ENCODE data around the gene TCEAL4.

Gene TCEAL4

GRCh38 chrX:103585411-103586313 lies at the start of gene TCEAL4:
TCEAL4 (plus strand) TSS chrX:103585515; CDS start chrX:103586676, 1,161 bp downstream.
- peak within 1 kb of the TSS; percentile 91 for H3K4me3 ChIP-seq (ENCODE audit: low read length)
- peaks cover 5% of the 10 kb centered on the region for H3K36me3 ChIP-seq (ENCODE audit: control insufficient read depth, insufficient read depth, low read length, severe bottlenecking)
- H3K9me3 ChIP-seq (ENCODE audit: control insufficient read depth, low read length), result peaks cover 22% of the 10 kb centered on the region
- peak within 1 kb of the TSS; percentile 94 for H3K9ac ChIP-seq (ENCODE audit: low read length)
- DNase-seq (ENCODE audit: low read depth), result peak; percentile 66
- no peaks in the 10 kb centered on the region for H3K4me1 ChIP-seq (ENCODE audit: control insufficient read depth, insufficient read depth, low read length)
- H3K27me3 ChIP-seq (replicated peaks; ENCODE audit: control insufficient read depth, insufficient read depth, low read length), result no peaks in the 10 kb centered on the region

GRCh38 chrX:103536071-103536470 lies 49.2 kb upstream of the TCEAL4 start:
- DNase-seq (ENCODE audit: low read depth), result peak; percentile 48
- no peaks in the 10 kb centered on the region for H3K36me3 ChIP-seq (ENCODE audit: control insufficient read depth, insufficient read depth, low read length, severe bottlenecking)
- H3K4me3 ChIP-seq (ENCODE audit: low read length), result no peak overlapping the region
- H3K4me1 ChIP-seq (ENCODE audit: control insufficient read depth, insufficient read depth, low read length), result peaks cover 59% of the 10 kb centered on the region
- no peaks in the 10 kb centered on the region for H3K27me3 ChIP-seq (replicated peaks; ENCODE audit: control insufficient read depth, insufficient read depth, low read length)
- H3K9me3 ChIP-seq (ENCODE audit: control insufficient read depth, low read length), result no peaks in the 10 kb centered on the region
- peak overlapping the region; percentile 87 for H3K9ac ChIP-seq (ENCODE audit: low read length)

- Histone ChIP-seq H3K36me3 (ENCODE audit: control insufficient read depth, insufficient read depth, low read length, severe bottlenecking) (no peaks in the 10 kb centered on the region), H3K27me3 (replicated peaks; ENCODE audit: control insufficient read depth, insufficient read depth, low read length) (peaks cover 2% of the 10 kb centered on the region), H3K4me3 (ENCODE audit: low read length) (no peak overlapping the region), H3K9me3 (ENCODE audit: control insufficient read depth, low read length) (no peaks in the 10 kb centered on the region), H3K4me1 (ENCODE audit: control insufficient read depth, insufficient read depth, low read length) (peaks cover 52% of the 10 kb centered on the region), H3K9ac (ENCODE audit: low read length) (peak overlapping the region; percentile 87)
- DNase-seq (ENCODE audit: low read depth), result peak; percentile 26
Measured at GRCh38 chrX:103536732-103537131, 48.6 kb upstream of the TCEAL4 start.

- Histone ChIP-seq H3K27me3 (replicated peaks; ENCODE audit: control insufficient read depth, insufficient read depth, low read length) (peaks cover 10% of the 10 kb centered on the region), H3K4me3 (ENCODE audit: low read length) (peak overlapping the region; percentile 8), H3K36me3 (ENCODE audit: control insufficient read depth, insufficient read depth, low read length, severe bottlenecking) (no peaks in the 10 kb centered on the region), H3K9me3 (ENCODE audit: control insufficient read depth, low read length) (no peaks in the 10 kb centered on the region), H3K9ac (ENCODE audit: low read length) (peak overlapping the region; percentile 87), H3K4me1 (ENCODE audit: control insufficient read depth, insufficient read depth, low read length) (peaks cover 52% of the 10 kb centered on the region)
- no peak for DNase-seq (ENCODE audit: low read depth)
Measured at GRCh38 chrX:103537871-103538387, 47.4 kb upstream of the TCEAL4 start.

GRCh38 chrX:103538728-103539127 lies 46.6 kb upstream of the TCEAL4 start:
- H3K9ac ChIP-seq (ENCODE audit: low read length), result peak overlapping the region; percentile 87
- peaks cover 52% of the 10 kb centered on the region for H3K4me1 ChIP-seq (ENCODE audit: control insufficient read depth, insufficient read depth, low read length)
- DNase-seq (ENCODE audit: low read depth), result peak; percentile 39
- H3K27me3 ChIP-seq (replicated peaks; ENCODE audit: control insufficient read depth, insufficient read depth, low read length), result peaks cover 15% of the 10 kb centered on the region
- H3K4me3 ChIP-seq (ENCODE audit: low read length), result no peak overlapping the region
- no peaks in the 10 kb centered on the region for H3K36me3 ChIP-seq (ENCODE audit: control insufficient read depth, insufficient read depth, low read length, severe bottlenecking)
- H3K9me3 ChIP-seq (ENCODE audit: control insufficient read depth, low read length), result no peaks in the 10 kb centered on the region

GRCh38 chrX:103539695-103540094 lies 45.6 kb upstream of the TCEAL4 start:
- Histone ChIP-seq H3K9ac (ENCODE audit: low read length) (peak overlapping the region; percentile 72), H3K9me3 (ENCODE audit: control insufficient read depth, low read length) (no peaks in the 10 kb centered on the region), H3K4me1 (ENCODE audit: control insufficient read depth, insufficient read depth, low read length) (peaks cover 52% of the 10 kb centered on the region), H3K27me3 (replicated peaks; ENCODE audit: control insufficient read depth, insufficient read depth, low read length) (peaks cover 15% of the 10 kb centered on the region), H3K4me3 (ENCODE audit: low read length) (peak overlapping the region; percentile 3), H3K36me3 (ENCODE audit: control insufficient read depth, insufficient read depth, low read length, severe bottlenecking) (no peaks in the 10 kb centered on the region)
- no peak for DNase-seq (ENCODE audit: low read depth)

GRCh38 chrX:103540145-103540544 lies 45.2 kb upstream of the TCEAL4 start:
- Histone ChIP-seq H3K4me1 (ENCODE audit: control insufficient read depth, insufficient read depth, low read length) (peaks cover 49% of the 10 kb centered on the region), H3K4me3 (ENCODE audit: low read length) (no peak overlapping the region), H3K9me3 (ENCODE audit: control insufficient read depth, low read length) (no peaks in the 10 kb centered on the region), H3K36me3 (ENCODE audit: control insufficient read depth, insufficient read depth, low read length, severe bottlenecking) (no peaks in the 10 kb centered on the region), H3K27me3 (replicated peaks; ENCODE audit: control insufficient read depth, insufficient read depth, low read length) (peaks cover 15% of the 10 kb centered on the region), H3K9ac (ENCODE audit: low read length) (peak overlapping the region; percentile 72)
- DNase-seq (ENCODE audit: low read depth), result peak; percentile 54

- DNase-seq (ENCODE audit: low read depth), result no peak
- Histone ChIP-seq H3K9me3 (ENCODE audit: control insufficient read depth, low read length) (peaks cover 15% of the 10 kb centered on the region), H3K27me3 (replicated peaks; ENCODE audit: control insufficient read depth, insufficient read depth, low read length) (peaks cover 5% of the 10 kb centered on the region), H3K4me1 (ENCODE audit: control insufficient read depth, insufficient read depth, low read length) (peaks cover 30% of the 10 kb centered on the region), H3K9ac (ENCODE audit: low read length) (peak overlapping the region; percentile 18), H3K36me3 (ENCODE audit: control insufficient read depth, insufficient read depth, low read length, severe bottlenecking) (no peaks in the 10 kb centered on the region), H3K4me3 (ENCODE audit: low read length) (peak overlapping the region; percentile 1)
Measured at GRCh38 chrX:103549916-103550315, 35.4 kb upstream of the TCEAL4 start.

- Histone ChIP-seq H3K4me1 (ENCODE audit: control insufficient read depth, insufficient read depth, low read length) (peaks cover 30% of the 10 kb centered on the region), H3K4me3 (ENCODE audit: low read length) (peak overlapping the region; percentile 1), H3K9ac (ENCODE audit: low read length) (peak overlapping the region; percentile 18), H3K27me3 (replicated peaks; ENCODE audit: control insufficient read depth, insufficient read depth, low read length) (peaks cover 10% of the 10 kb centered on the region), H3K9me3 (ENCODE audit: control insufficient read depth, low read length) (peaks cover 15% of the 10 kb centered on the region), H3K36me3 (ENCODE audit: control insufficient read depth, insufficient read depth, low read length, severe bottlenecking) (no peaks in the 10 kb centered on the region)
- DNase-seq (ENCODE audit: low read depth), result no peak
Measured at GRCh38 chrX:103550415-103551051, 34.8 kb upstream of the TCEAL4 start.

GRCh38 chrX:103552236-103552635 lies 33.1 kb upstream of the TCEAL4 start:
- DNase-seq (ENCODE audit: low read depth), result peak; percentile 40
- peaks cover 5% of the 10 kb centered on the region for H3K9me3 ChIP-seq (ENCODE audit: control insufficient read depth, low read length)
- peaks cover 20% of the 10 kb centered on the region for H3K27me3 ChIP-seq (replicated peaks; ENCODE audit: control insufficient read depth, insufficient read depth, low read length)
- no peak overlapping the region for H3K9ac ChIP-seq (ENCODE audit: low read length)
- no peaks in the 10 kb centered on the region for H3K36me3 ChIP-seq (ENCODE audit: control insufficient read depth, insufficient read depth, low read length, severe bottlenecking)
- no peak overlapping the region for H3K4me3 ChIP-seq (ENCODE audit: low read length)
- peaks cover 30% of the 10 kb centered on the region for H3K4me1 ChIP-seq (ENCODE audit: control insufficient read depth, insufficient read depth, low read length)
